GM21381 (cell line): Measurements from ENCODE around the gene CAT.

Source experiments
- ATAC-seq: cut with Tn5 transposase; IDR thresholded peaks from one replicate; pipeline ENCODE4 v1.9.1; 2021; ENCODE audit warnings: mild to moderate bottlenecking, moderate library complexity; ENCODE audit not compliant: unreplicated experiment

CAT gene

GRCh38 chr11:34521265-34521664, 82.5 kb downstream of the CAT start:
- no peak for ATAC-seq
